Hypothalamus (tissue), 51 donors: ENCODE results near the gene NEK1.
"Not testable (repeated sequence)": the region's sequence is repeated elsewhere in the genome, so short reads cannot be mapped to it uniquely, and the experiment has no call there.

Experiments
- DNase-seq, 51 donors: peaks; one replicate each; lab custom pipeline; 2025; lab: John Stamatoyannopoulos, UW

The NEK1 gene

GRCh38 chr4:169499907-169500306, 112.5 kb downstream of the NEK1 start:
- DNase-seq: not testable (repeated sequence)

DNA sequence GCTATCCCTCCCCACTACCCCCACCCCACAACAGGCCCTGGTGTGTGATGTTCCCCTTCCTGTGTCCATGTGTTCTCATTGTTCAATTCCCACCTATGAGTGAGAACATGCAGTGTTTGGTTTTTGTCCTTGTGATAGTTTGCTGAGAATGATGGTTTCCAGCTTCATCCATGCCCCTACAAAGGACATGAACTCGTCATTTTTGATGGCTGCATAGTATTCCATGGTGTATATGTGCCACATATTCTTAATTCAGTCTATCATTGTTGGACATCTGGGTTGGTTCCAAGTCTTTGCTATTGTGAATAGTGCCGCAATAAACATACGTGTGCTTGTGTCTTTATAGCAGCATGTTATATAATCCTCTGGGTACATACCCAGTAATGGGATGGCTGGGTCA, 118.1 kb downstream of the NEK1 start:
- DNase-seq: not testable (repeated sequence)

DNA sequence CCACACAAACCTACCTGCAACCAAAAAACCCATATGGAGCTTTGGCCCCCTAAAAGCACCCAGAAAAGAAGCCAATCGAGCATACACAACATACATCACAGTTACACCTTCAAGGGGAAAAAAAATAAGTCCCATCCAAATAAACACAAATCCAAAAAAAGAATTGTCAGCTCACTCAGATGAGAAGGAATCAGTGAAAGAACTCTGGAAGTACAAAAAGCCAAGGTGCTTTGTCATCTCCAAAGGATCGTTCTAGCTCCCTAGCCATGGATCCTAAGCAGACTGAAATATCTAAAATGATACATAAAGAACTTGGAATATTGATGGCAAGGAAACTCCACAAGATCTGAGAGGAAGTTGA, 119.2 kb downstream of the NEK1 start:
- DNase-seq: no peak

DNA sequence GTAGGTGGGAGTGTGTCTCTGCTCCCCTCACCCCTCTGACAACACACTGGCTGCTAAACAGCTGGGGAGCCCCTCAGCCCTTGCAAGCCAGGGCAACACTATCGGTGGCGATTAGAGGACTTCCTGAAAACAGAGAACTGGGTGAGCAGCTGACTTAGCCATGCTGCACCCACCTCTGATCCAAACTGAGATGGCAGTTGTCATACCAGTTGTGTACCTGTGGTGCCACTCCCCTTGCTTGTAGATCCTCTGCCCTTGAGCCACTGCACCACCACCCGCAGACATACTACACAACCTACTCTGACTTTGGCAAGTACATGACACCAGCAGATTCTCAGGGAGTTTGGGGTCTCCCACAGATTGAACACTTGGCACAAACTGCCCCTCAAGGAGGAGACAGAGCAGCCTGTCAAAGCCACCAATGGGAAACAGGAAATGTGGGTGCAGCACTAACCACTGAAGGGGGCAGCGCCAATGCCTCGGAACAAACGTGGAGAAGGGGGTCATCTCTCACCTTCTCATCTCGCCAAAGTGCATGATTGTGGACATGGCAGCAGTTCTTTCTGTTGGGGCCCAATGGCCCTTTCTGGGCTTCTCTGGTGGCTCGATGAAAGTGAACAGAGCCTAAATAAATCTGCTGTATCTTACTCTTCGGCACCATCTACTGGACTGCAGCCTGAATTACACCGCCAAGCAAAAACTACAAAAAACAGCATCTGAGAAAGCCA, 119.8 kb downstream of the NEK1 start:
- DNase-seq: no peak

DNA sequence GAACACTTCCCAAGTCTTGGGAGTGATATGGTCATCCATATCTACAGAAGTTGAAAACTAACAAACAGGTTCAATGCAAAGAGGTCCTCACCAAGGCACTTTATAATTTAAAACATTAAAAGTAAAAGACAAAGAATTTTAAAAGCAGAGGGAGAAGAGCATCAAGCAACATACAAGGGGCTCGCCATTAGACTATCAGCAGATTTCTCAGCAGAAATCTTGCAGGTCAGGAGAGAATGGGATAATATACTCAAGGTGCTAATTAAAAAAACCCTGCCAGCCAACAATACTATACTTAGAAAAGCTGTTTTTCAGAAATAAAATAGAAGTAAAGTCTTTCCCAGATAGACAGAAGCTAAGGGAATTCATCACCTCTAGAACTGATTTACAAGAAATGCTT, 121.2 kb downstream of the NEK1 start:
- no peak for DNase-seq

DNA sequence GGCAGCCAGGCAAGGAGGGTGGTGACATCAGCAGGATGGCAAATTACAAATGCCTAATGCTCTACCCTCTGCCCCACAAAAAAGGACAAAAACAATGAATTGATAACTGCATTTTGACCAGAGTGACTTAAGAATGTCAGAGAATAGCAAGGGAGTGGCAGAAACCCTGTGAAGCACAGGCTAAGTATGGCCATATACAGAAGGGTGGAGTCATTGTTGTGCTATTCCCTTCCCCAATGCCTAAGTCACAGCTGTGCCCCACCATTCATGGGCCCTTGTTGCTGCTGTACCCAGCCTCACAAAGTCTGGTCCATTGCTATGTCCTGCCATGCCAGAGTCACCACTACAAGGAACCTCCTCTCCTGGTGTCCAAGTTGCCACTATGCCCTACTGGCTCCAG, 123.1 kb downstream of the NEK1 start:
- DNase-seq: no peak

GRCh38 chr4:169485791-169486742, 126.3 kb downstream of the NEK1 start:
- peak in 16 of 51 donors; percentile 1 to 49 (median 14) for DNase-seq

GRCh38 chr4:169485086-169485485, 127.3 kb downstream of the NEK1 start:
- DNase-seq: no peak

GRCh38 chr4:169484485-169484884, 127.9 kb downstream of the NEK1 start:
- peak in 2 of 51 donors; percentile 3 for DNase-seq

- no peak for DNase-seq
Observed at GRCh38 chr4:169464080-169464479, 148.3 kb downstream of the NEK1 start.

DNA sequence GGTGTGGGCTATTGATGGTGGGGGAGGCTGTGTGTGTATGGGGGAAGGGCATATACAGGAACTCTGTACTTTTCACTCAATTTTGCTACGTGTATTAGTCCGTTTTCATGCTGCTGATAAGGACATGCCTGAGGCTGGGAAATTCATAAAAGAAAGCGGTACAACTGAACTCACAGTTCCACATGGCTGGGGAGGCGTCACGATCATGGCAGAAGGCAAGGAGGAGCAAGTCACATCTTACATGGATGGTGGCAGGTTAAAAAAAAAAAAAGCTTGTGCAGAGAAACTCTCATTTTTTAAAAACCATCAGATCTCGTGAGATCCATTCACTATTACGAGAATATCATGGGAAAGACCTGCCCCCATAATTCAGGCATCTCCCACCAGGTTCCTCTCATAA, 152.3 kb downstream of the NEK1 start:
- DNase-seq: no peak

DNA sequence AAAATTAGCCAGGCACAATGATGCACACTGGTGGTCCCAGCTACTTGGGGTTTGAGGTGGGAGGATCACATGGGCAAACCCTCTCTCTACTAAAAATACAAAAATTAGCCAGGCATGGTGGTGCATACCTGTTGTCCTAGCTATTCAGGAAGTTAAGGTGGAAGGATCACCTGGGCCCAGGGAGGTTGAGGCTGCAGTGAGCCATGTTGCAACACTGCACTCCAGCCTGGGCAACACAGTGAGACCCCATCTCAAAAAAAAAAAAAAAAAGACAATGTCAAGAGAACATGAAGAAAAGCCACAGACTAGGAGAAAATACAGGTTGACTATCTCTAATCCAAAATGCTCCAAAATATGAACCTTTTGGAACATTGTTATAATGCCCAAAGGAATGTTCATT, 153.8 kb downstream of the NEK1 start:
- DNase-seq: no peak

DNA sequence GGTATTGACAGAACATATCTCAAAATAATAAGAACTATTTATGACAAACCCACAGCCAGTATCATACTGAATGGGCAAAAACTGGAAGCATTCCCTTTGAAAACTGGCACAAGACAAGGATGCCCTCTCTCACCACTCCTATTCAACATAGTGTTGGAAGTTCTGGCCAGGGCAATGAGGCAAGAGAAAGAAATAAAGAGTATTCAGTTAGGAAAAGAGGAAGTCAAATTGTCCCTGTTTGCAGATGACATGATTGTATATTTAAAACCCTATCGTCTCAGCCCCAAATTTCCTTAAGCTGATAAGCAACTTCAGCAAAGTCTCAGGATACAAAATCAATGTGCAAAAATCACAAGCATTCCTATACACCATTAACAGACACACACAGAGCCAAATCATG, 159.7 kb downstream of the NEK1 start:
- DNase-seq: not testable (repeated sequence)

DNA sequence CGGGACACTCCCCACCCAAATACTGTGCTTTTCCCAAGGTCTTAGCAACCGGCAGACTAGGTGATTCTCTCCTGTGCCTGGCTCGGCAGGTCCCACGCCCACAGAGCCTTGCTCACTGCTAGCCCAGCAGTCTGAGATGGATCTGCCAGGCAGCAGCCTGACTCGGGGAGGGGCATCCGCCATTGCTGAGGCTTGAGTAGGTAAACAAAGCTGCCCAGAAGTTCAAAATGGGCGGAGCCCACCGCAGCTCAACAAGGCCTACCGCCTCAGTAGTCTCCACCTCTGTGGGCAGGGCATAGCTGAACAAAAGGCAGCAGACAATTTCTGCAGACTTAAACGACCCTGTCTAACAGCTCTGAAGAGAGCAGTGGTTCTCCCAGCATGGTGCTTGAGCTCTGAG, 163.4 kb downstream of the NEK1 start:
- DNase-seq: not testable (repeated sequence)

DNA sequence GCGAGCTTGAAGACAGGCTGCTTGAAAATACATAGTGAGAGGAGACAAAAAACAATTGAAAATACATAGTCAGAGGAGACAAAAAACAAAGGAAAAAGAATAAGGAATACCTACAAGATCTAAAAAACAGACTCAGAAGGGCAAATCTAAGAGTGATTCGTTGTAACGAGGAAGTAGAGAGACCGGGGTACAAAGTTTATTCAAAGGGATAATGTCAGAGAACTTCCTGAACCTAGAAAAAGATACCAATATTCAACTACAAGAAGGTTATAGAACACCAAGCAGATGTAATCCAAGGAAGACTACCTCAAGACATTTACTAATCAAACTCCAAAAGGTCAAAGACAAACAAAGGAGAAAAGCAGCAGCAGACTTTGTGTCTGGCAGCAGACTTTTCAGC, 165.6 kb downstream of the NEK1 start:
- DNase-seq: no peak

DNA sequence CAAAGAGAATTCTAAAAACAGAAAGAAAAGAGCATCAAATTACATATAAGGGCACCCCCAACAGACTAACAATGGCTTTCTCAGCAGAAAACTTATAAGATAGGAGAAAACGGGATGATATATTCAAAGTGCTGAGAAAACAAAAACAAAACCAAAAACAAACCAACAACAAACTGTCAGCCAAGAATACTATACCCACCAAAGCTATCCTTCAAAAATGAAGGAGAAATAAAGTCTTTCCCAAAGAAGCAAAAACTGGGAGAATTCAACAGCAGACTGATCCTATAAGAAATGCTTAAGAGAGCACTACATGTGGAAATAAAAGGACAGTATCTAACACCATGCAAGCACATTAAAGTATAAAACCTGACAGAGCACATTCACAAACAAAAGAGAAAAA, 168.6 kb downstream of the NEK1 start:
- DNase-seq: no peak

- DNase-seq: peak in 1 of 51 donors; percentile 3
Observed at GRCh38 chr4:169440446-169440845, 171.9 kb downstream of the NEK1 start.

DNA sequence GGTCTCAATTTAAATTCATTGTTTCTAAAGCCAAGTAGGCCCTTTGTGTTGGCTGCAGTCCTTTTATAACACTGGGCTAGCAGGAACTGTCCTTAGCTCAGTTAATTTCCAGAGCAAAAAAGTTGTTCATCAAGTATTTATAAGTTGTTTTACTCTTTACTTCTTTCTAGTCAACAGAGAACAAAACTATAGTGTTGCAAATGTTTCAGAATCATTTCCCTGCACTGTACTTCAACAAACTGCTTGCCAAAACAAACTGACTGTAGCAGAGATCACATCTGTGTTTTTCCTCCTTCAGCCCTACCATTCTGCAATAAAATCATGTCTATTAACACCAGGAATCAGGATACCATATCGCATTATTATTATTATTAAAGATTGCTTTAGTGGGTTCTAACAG, 173.1 kb downstream of the NEK1 start:
- DNase-seq: no peak

DNA sequence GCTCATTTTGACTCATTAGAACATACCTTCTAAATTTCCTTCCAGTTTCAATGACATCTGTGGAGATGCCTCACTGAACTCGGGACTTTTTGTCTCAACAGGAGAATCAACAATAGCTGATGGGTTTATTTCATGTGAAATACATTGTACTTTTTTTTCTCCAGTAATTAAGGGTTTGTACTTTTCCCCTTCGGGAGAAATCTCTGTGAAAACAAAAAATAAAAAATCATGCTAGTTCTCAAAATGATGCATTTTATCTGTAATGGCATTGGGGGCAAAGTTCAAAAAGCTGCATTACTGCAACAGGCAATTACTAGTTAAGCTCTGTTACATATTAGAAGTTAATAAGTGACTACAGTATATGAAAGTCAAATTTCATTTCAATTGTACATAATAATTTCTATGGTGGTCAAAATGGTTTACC, 174.3 kb downstream of the NEK1 start:
- DNase-seq: no peak

- no peak for DNase-seq
Observed at GRCh38 chr4:169437299-169438047, 174.9 kb downstream of the NEK1 start.

GRCh38 chr4:169436734-169437133, 175.6 kb downstream of the NEK1 start:
- DNase-seq: no peak
